GM23338 (cell line): ENCODE measurements around the gene TMEM101. TPM values are rescaled to one million over a fixed set of nuclear protein-coding genes. Genes with fewer than 3 reads are reported as not detected.

Experiments
- ATAC-seq: fragments of 200-7000 bp; cut with Tn5 transposase; 3 replicates; pipeline ENCODE4 v1.9.1; 2020
- DNase-seq: peaks from one replicate; pipeline ENCODE4 v3.0.0-alpha.2; 2015; ENCODE audit warnings: low spot score
- H2AFZ ChIP-seq: fragments of 200-600 bp; sonication (generic); 2 replicates; pipeline ENCODE4 v1.8.0; 2016; ENCODE audit warnings: antibody characterized with exemption, mild to moderate bottlenecking, moderate library complexity
- H3F3A ChIP-seq: fragments of 200-600 bp; sonication (generic); replicated peaks from 2 replicates; pipeline ENCODE4 v1.8.0; 2017; ENCODE audit warnings: antibody characterized with exemption, mixed run types, low read depth
- H3K27ac ChIP-seq: fragments of 200-600 bp; sonication (generic); 2 replicates; pipeline ENCODE4 v1.6.1; 2016; ENCODE audit warnings: low read depth
- H3K27me3 ChIP-seq: fragments of 200-600 bp; sonication (generic); 2 replicates; pipeline ENCODE4 v1.8.0; 2016; ENCODE audit warnings: mild to moderate bottlenecking, mixed run types, moderate library complexity; ENCODE audit not compliant: insufficient read depth
- H3K36me3 ChIP-seq: fragments of 200-600 bp; sonication (generic); 2 replicates; pipeline ENCODE4 v1.8.0; 2016; ENCODE audit warnings: mild to moderate bottlenecking; ENCODE audit not compliant: insufficient read depth
- H3K4me1 ChIP-seq: fragments of 200-600 bp; sonication (generic); 2 replicates; pipeline ENCODE4 v1.8.0; 2016; ENCODE audit warnings: mild to moderate bottlenecking, moderate library complexity; ENCODE audit not compliant: insufficient read depth
- H3K4me2 ChIP-seq: fragments of 200-600 bp; sonication (generic); 2 replicates; pipeline ENCODE4 v1.7.1; 2017; ENCODE audit warnings: mixed run types
- H3K4me3 ChIP-seq: fragments of 200-600 bp; sonication (generic); 2 replicates; pipeline ENCODE4 v1.6.1; 2016; ENCODE audit warnings: mixed run types
- H3K79me2 ChIP-seq: fragments of 200-600 bp; sonication (generic); replicated peaks from 2 replicates; pipeline ENCODE4 v1.8.0; 2017; ENCODE audit warnings: mild to moderate bottlenecking; ENCODE audit not compliant: insufficient read depth
- H3K9me2 ChIP-seq: fragments of 200-600 bp; sonication (generic); 2 replicates; pipeline ENCODE4 v1.8.0; 2017; ENCODE audit not compliant: insufficient read depth
- H4K20me1 ChIP-seq: fragments of 200-600 bp; sonication (generic); replicated peaks from 2 replicates; pipeline ENCODE4 v1.8.0; 2017; ENCODE audit warnings: mild to moderate bottlenecking; ENCODE audit not compliant: insufficient read depth
- H3K27ac Mint-ChIP-seq: 2 replicates; pipeline ENCODE4 v1.8.0; 2020; ENCODE audit warnings: inconsistent platforms, mild to moderate bottlenecking, moderate library complexity, mixed read lengths
- H3K27me3 Mint-ChIP-seq: 3 replicates; pipeline ENCODE4 v1.8.0; 2022; ENCODE audit warnings: low read depth, mild to moderate bottlenecking, moderate library complexity, mixed read lengths, inconsistent platforms; ENCODE audit not compliant: insufficient read depth, poor library complexity
- H3K36me3 Mint-ChIP-seq: 3 replicates; pipeline ENCODE4 v1.8.0; 2021; ENCODE audit warnings: low read depth, mild to moderate bottlenecking, inconsistent platforms, moderate library complexity, mixed read lengths
- H3K4me1 Mint-ChIP-seq: 3 replicates; pipeline ENCODE4 v1.8.0; 2020; ENCODE audit warnings: mild to moderate bottlenecking, inconsistent platforms, mixed read lengths
- H3K4me3 Mint-ChIP-seq: 3 replicates; pipeline ENCODE4 v1.8.0; 2021; ENCODE audit warnings: moderate library complexity, mild to moderate bottlenecking, inconsistent platforms, mixed read lengths
- H3K9me3 Mint-ChIP-seq: 3 replicates; pipeline ENCODE4 v1.8.0; 2020; ENCODE audit warnings: moderate library complexity, mild to moderate bottlenecking, inconsistent platforms, mixed read lengths
- CREB1 ChIP-seq: fragments of 250-450 bp; sonication (Bioruptor Pico); IDR thresholded peaks from 2 replicates; pipeline ENCODE4 v1.5.0; 2020; ENCODE audit warnings: low read depth, mild to moderate bottlenecking, moderate library complexity
- EZH2 ChIP-seq: fragments of 200-600 bp; sonication (generic); IDR thresholded peaks from one replicate; pipeline ENCODE4 v1.8.0; 2017; ENCODE audit warnings: antibody characterized with exemption, mild to moderate bottlenecking, low read depth; ENCODE audit not compliant: unreplicated experiment
- EZH2phosphoT487 ChIP-seq: fragments of 200-600 bp; sonication (generic); IDR thresholded peaks from one replicate; pipeline ENCODE4 v1.8.1; 2018; ENCODE audit warnings: antibody characterized with exemption; ENCODE audit not compliant: unreplicated experiment
- NANOG ChIP-seq: IDR thresholded peaks from 2 replicates; pipeline ENCODE4 v1.6.1; 2016; ENCODE audit warnings: antibody characterized with exemption, borderline replicate concordance
- POLR2AphosphoS5 ChIP-seq: IDR thresholded peaks from 2 replicates; pipeline ENCODE4 v1.6.1; 2016; ENCODE audit warnings: antibody characterized with exemption, low read depth
- REST ChIP-seq: IDR thresholded peaks from one replicate; pipeline ENCODE4 v1.6.1; 2018; ENCODE audit warnings: antibody characterized with exemption; ENCODE audit not compliant: unreplicated experiment
- STAT1 ChIP-seq: IDR thresholded peaks from one replicate; pipeline ENCODE4 v1.6.1; 2016; ENCODE audit warnings: antibody characterized with exemption; ENCODE audit not compliant: unreplicated experiment
- ZNF114 ChIP-seq: fragments of 250-450 bp; sonication (Bioruptor Pico); IDR thresholded peaks from 2 replicates; pipeline ENCODE4 v1.5.0; 2020; ENCODE audit warnings: mild to moderate bottlenecking, moderate library complexity
- ZNF331 ChIP-seq: fragments of 250-450 bp; sonication (Bioruptor Pico); IDR thresholded peaks from 2 replicates; pipeline ENCODE4 v1.5.0; 2020; ENCODE audit warnings: low read depth, mild to moderate bottlenecking, moderate library complexity
- polyA plus RNA-seq: library from polyadenylated mRNA; unstranded; fragments of >200 nt; fragmentation: Nextera tagmentation; extraction: Ambion mirVana; gene quantifications from 2 replicates; pipeline ENCODE4 v1.2.1, GENCODE V29; 2016
- total RNA-seq: library from RNA; depleted of rRNA; stranded (reverse); fragments of >200 nt; shearing (Covaris generic); gene quantifications from 2 replicates; pipeline ENCODE4 v1.2.3, GENCODE V29; 2014
- TF ChIP-seq, protein P1 (sequence below): IDR thresholded peaks from 2 replicates; pipeline ENCODE4 v1.6.1; 2016; ENCODE audit warnings: antibody characterized with exemption

TMEM101 gene
- total and polyA plus RNA-seq, 2 experiments from 2014 or later: 15.9 to 31.6 TPM

DNA sequence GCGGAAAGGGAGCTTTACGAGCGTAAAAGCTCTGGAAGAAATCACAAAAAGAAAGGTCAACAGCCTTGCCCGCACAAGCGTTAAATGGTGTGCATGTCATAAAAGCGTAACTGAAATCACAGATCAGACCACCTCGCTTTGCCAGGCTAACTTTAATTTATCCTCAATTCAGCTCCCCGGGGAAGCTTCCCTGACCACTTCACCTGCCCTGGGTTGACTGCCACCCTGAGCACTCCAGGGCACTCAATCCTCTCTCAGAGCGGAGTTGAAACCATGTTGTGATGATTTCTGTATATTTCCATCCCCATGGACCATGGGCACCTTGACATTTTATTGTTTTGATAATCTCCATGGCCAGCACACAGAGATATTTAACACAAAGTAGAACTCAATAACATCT lies 26.5 kb downstream of the TMEM101 start:
- Mint-ChIP-seq H3K27ac (no peak overlapping the region), H3K9me3 (no peaks in the 10 kb centered on the region), H3K4me3 (no peak overlapping the region), H3K4me1 (peaks cover 12% of the 10 kb centered on the region; the same call in 2 of the 3 replicates), H3K36me3 (no peaks in the 10 kb centered on the region), H3K27me3 (peaks cover 8% of the 10 kb centered on the region)
- Histone ChIP-seq H3K4me2 (no peak overlapping the region), H3K27me3 (peaks cover 20% of the 10 kb centered on the region; the same call in 1 of the 2 replicates), H3K4me1 (peaks cover 8% of the 10 kb centered on the region; the same call in 1 of the 2 replicates), H3K27ac (no peak overlapping the region), H3K36me3 (no peaks in the 10 kb centered on the region), H2AFZ (no peak overlapping the region), H4K20me1 (no peaks in the 10 kb centered on the region), H3F3A (0 out of 2 replicates have a peak, but pooled peaks cover 3% of the 10 kb centered on the region), H3K4me3 (no peak overlapping the region), H3K79me2 (no peaks in the 10 kb centered on the region), H3K9me2 (no peaks in the 10 kb centered on the region)
- ATAC-seq (no peak), DNase-seq (no peak)
- TF ChIP-seq NANOG (no peak), STAT1 (no peak), CREB1 (CRISPR knock-in tag) (no peak)
- TF ChIP-seq, protein P1, sequence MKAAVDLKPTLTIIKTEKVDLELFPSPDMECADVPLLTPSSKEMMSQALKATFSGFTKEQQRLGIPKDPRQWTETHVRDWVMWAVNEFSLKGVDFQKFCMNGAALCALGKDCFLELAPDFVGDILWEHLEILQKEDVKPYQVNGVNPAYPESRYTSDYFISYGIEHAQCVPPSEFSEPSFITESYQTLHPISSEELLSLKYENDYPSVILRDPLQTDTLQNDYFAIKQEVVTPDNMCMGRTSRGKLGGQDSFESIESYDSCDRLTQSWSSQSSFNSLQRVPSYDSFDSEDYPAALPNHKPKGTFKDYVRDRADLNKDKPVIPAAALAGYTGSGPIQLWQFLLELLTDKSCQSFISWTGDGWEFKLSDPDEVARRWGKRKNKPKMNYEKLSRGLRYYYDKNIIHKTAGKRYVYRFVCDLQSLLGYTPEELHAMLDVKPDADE: no peak

DNA sequence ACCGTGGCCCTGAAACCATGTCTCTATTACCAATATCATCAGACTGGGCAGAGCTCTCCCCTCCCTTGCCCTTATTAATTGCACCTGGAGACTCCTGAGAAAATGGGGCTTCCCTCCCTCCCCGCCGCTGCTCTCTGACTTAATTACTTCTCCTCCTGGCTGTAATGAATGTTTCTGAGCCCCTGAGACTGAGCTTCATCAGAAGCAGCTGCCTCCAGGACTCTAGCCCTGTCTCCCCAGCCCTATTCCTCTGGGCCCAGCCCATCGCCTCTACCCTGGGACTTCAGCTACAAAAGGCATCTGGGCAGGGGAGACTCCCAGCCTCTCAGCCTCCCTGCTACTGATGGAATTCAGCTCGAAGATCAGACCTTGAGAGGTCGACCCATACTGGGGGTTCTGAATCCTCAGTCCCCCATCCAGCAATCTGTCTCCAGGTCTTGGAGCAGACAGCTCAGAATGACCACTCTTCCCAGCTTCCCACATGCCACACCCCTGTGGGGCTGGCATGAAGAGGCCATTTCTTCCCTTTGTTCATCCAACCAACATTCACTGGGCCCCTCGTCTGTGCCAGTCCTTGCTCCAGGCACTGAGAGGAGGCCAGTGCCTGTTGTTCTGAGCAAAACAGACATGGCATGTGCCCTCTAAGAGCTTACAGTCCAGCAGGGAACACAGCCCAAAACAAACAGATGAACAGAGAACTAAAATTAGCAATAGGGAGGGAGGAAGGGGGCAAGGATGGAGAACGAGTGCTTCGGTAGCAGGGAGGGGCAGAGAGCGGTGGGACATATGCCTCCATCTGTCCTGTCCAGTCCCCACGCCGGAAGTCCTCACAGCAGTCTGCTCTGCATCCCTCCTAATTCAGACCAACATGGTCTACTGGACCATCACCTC lies 27.4 kb downstream of the TMEM101 start:
- Histone ChIP-seq H4K20me1 (no peaks in the 10 kb centered on the region), H3K27ac (no peak overlapping the region), H2AFZ (no peak overlapping the region), H3K4me2 (no peak overlapping the region), H3K79me2 (no peaks in the 10 kb centered on the region), H3K27me3 (peaks cover 29% of the 10 kb centered on the region), H3K4me1 (peaks cover 8% of the 10 kb centered on the region; the same call in 1 of the 2 replicates), H3K4me3 (no peak overlapping the region), H3K36me3 (no peaks in the 10 kb centered on the region), H3F3A (0 out of 2 replicates have a peak, but pooled peaks cover 3% of the 10 kb centered on the region), H3K9me2 (no peaks in the 10 kb centered on the region)
- H3K36me3 Mint-ChIP-seq: no peaks in the 10 kb centered on the region
- H3K4me3 Mint-ChIP-seq: no peak overlapping the region
- DNase-seq (no peak), ATAC-seq (no peak)
- H3K27ac Mint-ChIP-seq: no peak overlapping the region
- H3K27me3 Mint-ChIP-seq: peaks cover 17% of the 10 kb centered on the region
- H3K9me3 Mint-ChIP-seq: no peaks in the 10 kb centered on the region
- peaks cover 12% of the 10 kb centered on the region; the same call in 2 of the 3 replicates for H3K4me1 Mint-ChIP-seq
- TF ChIP-seq REST (no peak), ZNF331 (CRISPR knock-in tag) (no peak), CREB1 (CRISPR knock-in tag) (no peak), ZNF114 (CRISPR knock-in tag) (no peak), EZH2 (no peak), POLR2AphosphoS5 (no peak), EZH2phosphoT487 (no peak)
